H9 (cell line): ENCODE data around the gene STOM. TPM values are rescaled to one million over a fixed set of nuclear protein-coding genes. Genes with fewer than 3 reads are reported as not detected.

Experiments used
- DNase-seq: peaks from one replicate; pipeline ENCODE4 v3.0.0-alpha.2; 2017
- H2AFZ ChIP-seq: one replicate; pipeline ENCODE4 v1.6.1; 2013; ENCODE audit warnings: mild to moderate bottlenecking, low read length, control low read depth, moderate library complexity
- H2AK5ac ChIP-seq: 2 replicates; pipeline ENCODE4 v1.6.1; 2013; ENCODE audit warnings: low read length, control low read depth, mixed read lengths; ENCODE audit not compliant: insufficient read length
- H2BK120ac ChIP-seq: one replicate; pipeline ENCODE4 v1.6.1; 2013; ENCODE audit warnings: low read depth, mild to moderate bottlenecking, low read length, control low read depth, inconsistent platforms; ENCODE audit not compliant: poor library complexity, severe bottlenecking
- H2BK12ac ChIP-seq: 2 replicates; pipeline ENCODE4 v1.6.1; 2013; ENCODE audit warnings: low read length, control low read depth, mixed read lengths, low read depth; ENCODE audit not compliant: insufficient read length
- H2BK15ac ChIP-seq: 2 replicates; pipeline ENCODE4 v1.6.1; 2013; ENCODE audit warnings: low read depth, low read length, control low read depth
- H2BK20ac ChIP-seq: one replicate; pipeline ENCODE4 v1.6.1; 2013; ENCODE audit warnings: low read depth, mild to moderate bottlenecking, low read length, control low read depth, inconsistent platforms; ENCODE audit not compliant: poor library complexity, severe bottlenecking
- H2BK5ac ChIP-seq: 2 replicates; pipeline ENCODE4 v1.6.1; 2013; ENCODE audit warnings: low read length, control low read depth, mixed read lengths; ENCODE audit not compliant: insufficient read length
- H3K14ac ChIP-seq: 2 replicates; pipeline ENCODE4 v1.6.1; 2013; ENCODE audit warnings: low read length, control low read depth; ENCODE audit not compliant: insufficient read depth
- H3K18ac ChIP-seq: 2 replicates; pipeline ENCODE4 v1.6.1; 2013; ENCODE audit warnings: low read depth, mild to moderate bottlenecking, mixed read lengths, low read length, control low read depth; ENCODE audit not compliant: insufficient read length
- H3K23ac ChIP-seq: 2 replicates; pipeline ENCODE4 v1.6.1; 2013; ENCODE audit warnings: low read length, control low read depth, mixed read lengths, low read depth; ENCODE audit not compliant: insufficient read length
- H3K23me2 ChIP-seq: 2 replicates; pipeline ENCODE4 v1.6.1; 2013; ENCODE audit warnings: low read depth, mild to moderate bottlenecking, mixed read lengths, low read length, control low read depth; ENCODE audit not compliant: insufficient read length, poor library complexity, severe bottlenecking
- H3K27ac ChIP-seq: 2 replicates; pipeline ENCODE4 v1.5.1; 2013; ENCODE audit warnings: low read length, control low read depth, mixed read lengths, low read depth; ENCODE audit not compliant: insufficient read length
- H3K27me3 ChIP-seq: 2 replicates; pipeline ENCODE4 v1.6.1; 2013; ENCODE audit warnings: low read length, control low read depth, inconsistent platforms; ENCODE audit not compliant: insufficient read depth
- H3K4ac ChIP-seq: 2 replicates; pipeline ENCODE4 v1.6.1; 2013; ENCODE audit warnings: low read depth, mild to moderate bottlenecking, control low read depth, inconsistent platforms, low read length, moderate library complexity
- H3K4me1 ChIP-seq: 2 replicates; pipeline ENCODE4 v1.6.1; 2013; ENCODE audit warnings: low read length, control low read depth, inconsistent platforms; ENCODE audit not compliant: insufficient read depth
- H3K4me2 ChIP-seq: 2 replicates; pipeline ENCODE4 v1.6.1; 2013; ENCODE audit warnings: low read length, control low read depth, mixed read lengths; ENCODE audit not compliant: insufficient read length, insufficient read depth
- H3K56ac ChIP-seq: 2 replicates; pipeline ENCODE4 v1.6.1; 2013; ENCODE audit warnings: low read depth, mild to moderate bottlenecking, mixed read lengths, low read length, control low read depth; ENCODE audit not compliant: insufficient read length
- H3K79me1 ChIP-seq: 2 replicates; pipeline ENCODE4 v1.6.1; 2013; ENCODE audit warnings: low read depth, mild to moderate bottlenecking, moderate library complexity, low read length, control low read depth, inconsistent platforms; ENCODE audit not compliant: insufficient read depth, poor library complexity, severe bottlenecking
- H3K79me2 ChIP-seq: 2 replicates; pipeline ENCODE4 v1.6.1; 2013; ENCODE audit warnings: low read length, control low read depth, inconsistent platforms; ENCODE audit not compliant: insufficient read depth
- H3K9ac ChIP-seq: 2 replicates; pipeline ENCODE4 v1.6.1; 2013; ENCODE audit warnings: low read length, control low read depth, mixed read lengths; ENCODE audit not compliant: insufficient read length; ENCODE audit errors: extremely low read depth
- H3K9me3 ChIP-seq: one replicate; pipeline ENCODE4 v1.6.1; 2013; ENCODE audit warnings: low read depth, low read length, inconsistent platforms; ENCODE audit not compliant: control insufficient read depth
- H3T11ph ChIP-seq: one replicate; pipeline ENCODE4 v1.6.1; 2013; ENCODE audit warnings: mild to moderate bottlenecking, low read length, control low read depth, inconsistent platforms
- H4K20me1 ChIP-seq: one replicate; pipeline ENCODE4 v1.6.1; 2013; ENCODE audit not compliant: control insufficient read depth, insufficient read length, insufficient read depth
- H4K5ac ChIP-seq: 2 replicates; pipeline ENCODE4 v1.6.1; 2013; ENCODE audit warnings: low read depth, mild to moderate bottlenecking, mixed read lengths, low read length, control low read depth; ENCODE audit not compliant: insufficient read length
- H4K8ac ChIP-seq: replicated peaks from 2 replicates; pipeline ENCODE4 v1.6.1; 2013; ENCODE audit warnings: low read length, control low read depth, mixed read lengths, low read depth; ENCODE audit not compliant: insufficient read length
- H4K91ac ChIP-seq: 2 replicates; pipeline ENCODE4 v1.6.1; 2013; ENCODE audit warnings: low read depth, mild to moderate bottlenecking, moderate library complexity, mixed read lengths, low read length, control low read depth; ENCODE audit not compliant: insufficient read length
- H3K27ac Mint-ChIP-seq, 3 experiments: 2 replicates in 2 of 3; 3 replicates in 1 of 3; pipeline ENCODE4 v1.8.0; 2020 to 2021; ENCODE audit warnings: mixed read lengths in 3 of 3, mild to moderate bottlenecking in 1 of 3, moderate library complexity in 1 of 3
- H3K27me3 Mint-ChIP-seq: 2 replicates; pipeline ENCODE4 v1.8.0; 2021; ENCODE audit warnings: low read depth, mild to moderate bottlenecking, moderate library complexity, mixed read lengths
- H3K36me3 Mint-ChIP-seq, 3 experiments: 2 replicates in 2 of 3; 3 replicates in 1 of 3; pipeline ENCODE4 v1.8.0; 2020 to 2021; ENCODE audit warnings: low read depth in 3 of 3, mixed read lengths in 3 of 3; ENCODE audit not compliant: insufficient read depth in 1 of 3
- H3K4me1 Mint-ChIP-seq, 2 experiments: 2 replicates each; pipeline ENCODE4 v1.8.0; 2020; ENCODE audit warnings: mixed read lengths in 2 of 2
- H3K4me3 Mint-ChIP-seq, 2 experiments: 2 replicates in 1 of 2; 3 replicates in 1 of 2; pipeline ENCODE4 v1.8.0; 2020 to 2021; ENCODE audit warnings: mild to moderate bottlenecking in 2 of 2, mixed read lengths in 2 of 2, moderate library complexity in 1 of 2
- H3K9me3 Mint-ChIP-seq, 2 experiments: 2 replicates in 1 of 2; 3 replicates in 1 of 2; pipeline ENCODE4 v1.8.0; 2020; ENCODE audit warnings: mild to moderate bottlenecking in 2 of 2, mixed read lengths in 2 of 2, moderate library complexity in 1 of 2
- CTCF ChIP-seq: fragments of 200-600 bp; sonication (generic); conservative IDR thresholded peaks from 3 replicates; pipeline ENCODE4 v1.8.0; 2021; ENCODE audit warnings: antibody characterized with exemption, mild to moderate bottlenecking
- WGBS: extraction: QIAGEN DNeasy Blood & Tissue Kit; methylation state at CpG from one replicate; pipeline ENCODE4 v1.1.7; 2013; ENCODE audit warnings: missing lambda C conversion rate, low lambda C conversion rate, mixed read lengths; ENCODE audit not compliant: insufficient read length; ENCODE audit errors: extremely low coverage; 5-methylcytosine and 5-hydroxymethylcytosine counted together
- total RNA-seq: library from RNA; stranded (reverse); gene quantifications from 2 replicates; pipeline ENCODE4 v1.2.1, GENCODE V29; 2021

STOM gene
- total RNA-seq, 1 experiment from 2014 or later = 15.3 TPM

- no peak overlapping the region for H3K27ac ChIP-seq
- H2BK15ac ChIP-seq = no peak overlapping the region
- Mint-ChIP-seq H3K27me3 (peaks cover 93% of the 10 kb centered on the region), H3K9me3 (no peaks in the 10 kb centered on the region; a peak in 1 of 5 replicates), H3K27ac (no peak overlapping the region; a peak in 1 of 7 replicates), H3K4me3 (no peak overlapping the region; a peak in 1 of 5 replicates), H3K36me3 (peaks cover 0 to 1% (median 0%) of the 10 kb centered on the region in 3 experiments; a peak in 1 of 7 replicates), H3K4me1 (peaks cover 17 to 28% of the 10 kb centered on the region in 2 experiments)
- H3K27me3 ChIP-seq = peaks cover 2% of the 10 kb centered on the region; the same call in 1 of the 2 replicates
- H2BK12ac ChIP-seq = no peak overlapping the region
- TF ChIP-seq CTCF = no peak
- H4K91ac ChIP-seq = no peak overlapping the region
- H2AFZ ChIP-seq = no peak overlapping the region
- H2BK120ac ChIP-seq = no peak overlapping the region
- H3K4ac ChIP-seq = no peak overlapping the region
- H3K14ac ChIP-seq = no peak overlapping the region
- no peak overlapping the region for H2BK5ac ChIP-seq
- peaks cover 3% of the 10 kb centered on the region for H3K23me2 ChIP-seq
- peaks cover 8% of the 10 kb centered on the region for H3K4me1 ChIP-seq
- no peak overlapping the region for H2BK20ac ChIP-seq
- no peak overlapping the region for H4K5ac ChIP-seq
- no peaks in the 10 kb centered on the region for H3K79me1 ChIP-seq
- no peak overlapping the region for H2AK5ac ChIP-seq
- DNase-seq = no peak
- no peak overlapping the region for H3K18ac ChIP-seq
- no peaks in the 10 kb centered on the region for H3K9me3 ChIP-seq
- no peaks in the 10 kb centered on the region for H3K79me2 ChIP-seq
- H3K4me2 ChIP-seq = no peak overlapping the region
- no peak overlapping the region for H3K23ac ChIP-seq
- no CpG with 5 or more reads among the region's 13 CpGs for WGBS
- no peak overlapping the region for H3T11ph ChIP-seq
- H4K8ac ChIP-seq = no peak overlapping the region
- no peak overlapping the region for H3K56ac ChIP-seq
- H3K9ac ChIP-seq = no peak overlapping the region
- no peaks in the 10 kb centered on the region for H4K20me1 ChIP-seq
These were observed 75.0 kb downstream of the STOM start for GRCh38 chr9:121294866-121295661.
